Tibial nerve (tissue), 4 donors: ENCODE results near the gene PRPH. TPM values are rescaled to one million over a fixed set of nuclear protein-coding genes. Genes with fewer than 3 reads are reported as not detected.
"Not testable (repeated sequence)": the region's sequence is repeated elsewhere in the genome, so short reads cannot be mapped to it uniquely, and the experiment has no call there.

ENCODE experiments used
- DNase-seq, 2 donors: peaks; one replicate each; pipeline ENCODE4 v3.0.0-alpha.2; 2019; ENCODE audit warnings: low spot score in 2 of 2
- H3K27ac ChIP-seq, 4 donors: fragments of 200-600 bp; sonication (generic) in 3 of 4; one replicate each; pipeline ENCODE4 v1.5.1; 2017 to 2019; ENCODE audit warnings: mild to moderate bottlenecking in 1 of 4
- H3K27me3 ChIP-seq, 2 donors: fragments of 200-600 bp; sonication (generic) in 1 of 2; one replicate each; pipeline versions ENCODE4 v1.5.1 to v1.6.0; 2017 to 2019
- H3K36me3 ChIP-seq, 3 donors: fragments of 200-600 bp; sonication (generic); one replicate each; pipeline ENCODE4 v1.5.1; 2018 to 2019
- H3K4me1 ChIP-seq, 4 donors: fragments of 200-600 bp; sonication (generic) in 3 of 4; one replicate each; pipeline ENCODE4 v1.5.1; 2017 to 2019
- H3K4me3 ChIP-seq, 4 donors: fragments of 200-600 bp; sonication (generic) in 3 of 4; one replicate each; pipeline ENCODE4 v1.5.1; 2017 to 2019; ENCODE audit warnings: mild to moderate bottlenecking in 1 of 4, moderate library complexity in 1 of 4
- H3K9me3 ChIP-seq, 4 donors: fragments of 200-600 bp; sonication (generic) in 3 of 4; one replicate each; pipeline ENCODE4 v1.5.1; 2017 to 2019
- EP300 ChIP-seq, 2 donors: sonication (generic); formaldehyde crosslinking; IDR thresholded peaks; one replicate each; pipeline ENCODE4 v1.6.1; 2017; ENCODE audit warnings: antibody characterized with exemption in 2 of 2, mild to moderate bottlenecking in 1 of 2
- POLR2A ChIP-seq, 2 donors: fragments of 450-650 bp; IDR thresholded peaks; one replicate each; pipeline ENCODE4 v1.6.1; 2017; ENCODE audit warnings: antibody characterized with exemption in 2 of 2, mild to moderate bottlenecking in 2 of 2, moderate library complexity in 2 of 2
- WGBS, 2 donors: methylation state at CpG; one replicate each; pipeline ENCODE4 v1.1.5; 2018; 5-methylcytosine and 5-hydroxymethylcytosine counted together
- total RNA-seq, 4 donors: library from RNA; depleted of rRNA; stranded (reverse); fragments of >200 nt; gene quantifications; one replicate each; pipeline ENCODE4 v1.1.0, GENCODE V29; 2016
- TF ChIP-seq, protein P1 (sequence below), 5 experiments: fragments of 200-600 bp in 3 of 5; fragments of 450-650 bp in 2 of 5; sonication (generic) in 3 of 5; IDR thresholded peaks; one replicate each; pipeline ENCODE4 v1.5.1; 2016 to 2019; ENCODE audit warnings: antibody characterized with exemption in 5 of 5, mild to moderate bottlenecking in 3 of 5, moderate library complexity in 2 of 5

PRPH gene
- total RNA-seq, 4 donors from 2014 or later: 0.20 to 0.84 (median 0.22) TPM; not detected in 1

DNA sequence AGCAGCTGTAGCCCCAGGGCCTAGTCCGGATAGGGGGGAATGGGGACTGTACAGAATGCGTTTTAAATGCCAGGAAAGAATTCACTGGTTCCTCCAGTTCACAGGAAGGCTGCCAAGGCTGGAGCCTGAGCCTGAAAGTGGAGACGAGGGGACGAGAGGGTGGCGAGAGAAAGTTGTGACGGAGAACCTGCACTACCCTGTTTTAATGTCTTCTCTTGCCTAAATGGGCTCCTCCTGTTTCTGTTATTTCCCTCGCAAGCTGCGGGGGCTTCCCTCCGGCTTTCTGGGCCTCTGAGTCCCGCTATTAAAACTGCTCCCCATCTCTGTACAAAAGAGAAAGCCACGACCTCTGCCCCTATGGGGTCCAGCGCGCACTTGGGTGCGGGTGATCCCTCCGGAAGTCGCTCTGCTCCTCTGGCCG lies 37.5 kb downstream of the PRPH start:
- DNase-seq: no peak
- Histone ChIP-seq H3K36me3 (no peaks in the 10 kb centered on the region), H3K9me3 (no peaks in the 10 kb centered on the region), H3K4me3 (no peak overlapping the region), H3K27ac (no peak overlapping the region), H3K4me1 (peaks cover 0 to 34% (median 10%) of the 10 kb centered on the region in 4 donors), H3K27me3 (peaks cover 4 to 63% of the 10 kb centered on the region in 2 donors)
- 67 to 75% methylated on average over 17 of the region's 17 CpGs for WGBS, 2 donors
- TF ChIP-seq EP300 (IDR thresholded peaks at IDR 0.05): no peak
- TF ChIP-seq, protein P1, sequence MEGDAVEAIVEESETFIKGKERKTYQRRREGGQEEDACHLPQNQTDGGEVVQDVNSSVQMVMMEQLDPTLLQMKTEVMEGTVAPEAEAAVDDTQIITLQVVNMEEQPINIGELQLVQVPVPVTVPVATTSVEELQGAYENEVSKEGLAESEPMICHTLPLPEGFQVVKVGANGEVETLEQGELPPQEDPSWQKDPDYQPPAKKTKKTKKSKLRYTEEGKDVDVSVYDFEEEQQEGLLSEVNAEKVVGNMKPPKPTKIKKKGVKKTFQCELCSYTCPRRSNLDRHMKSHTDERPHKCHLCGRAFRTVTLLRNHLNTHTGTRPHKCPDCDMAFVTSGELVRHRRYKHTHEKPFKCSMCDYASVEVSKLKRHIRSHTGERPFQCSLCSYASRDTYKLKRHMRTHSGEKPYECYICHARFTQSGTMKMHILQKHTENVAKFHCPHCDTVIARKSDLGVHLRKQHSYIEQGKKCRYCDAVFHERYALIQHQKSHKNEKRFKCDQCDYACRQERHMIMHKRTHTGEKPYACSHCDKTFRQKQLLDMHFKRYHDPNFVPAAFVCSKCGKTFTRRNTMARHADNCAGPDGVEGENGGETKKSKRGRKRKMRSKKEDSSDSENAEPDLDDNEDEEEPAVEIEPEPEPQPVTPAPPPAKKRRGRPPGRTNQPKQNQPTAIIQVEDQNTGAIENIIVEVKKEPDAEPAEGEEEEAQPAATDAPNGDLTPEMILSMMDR (IDR thresholded peaks at IDR 0.05): no peak
- no peak for TF ChIP-seq POLR2A (IDR thresholded peaks at IDR 0.05)

DNA sequence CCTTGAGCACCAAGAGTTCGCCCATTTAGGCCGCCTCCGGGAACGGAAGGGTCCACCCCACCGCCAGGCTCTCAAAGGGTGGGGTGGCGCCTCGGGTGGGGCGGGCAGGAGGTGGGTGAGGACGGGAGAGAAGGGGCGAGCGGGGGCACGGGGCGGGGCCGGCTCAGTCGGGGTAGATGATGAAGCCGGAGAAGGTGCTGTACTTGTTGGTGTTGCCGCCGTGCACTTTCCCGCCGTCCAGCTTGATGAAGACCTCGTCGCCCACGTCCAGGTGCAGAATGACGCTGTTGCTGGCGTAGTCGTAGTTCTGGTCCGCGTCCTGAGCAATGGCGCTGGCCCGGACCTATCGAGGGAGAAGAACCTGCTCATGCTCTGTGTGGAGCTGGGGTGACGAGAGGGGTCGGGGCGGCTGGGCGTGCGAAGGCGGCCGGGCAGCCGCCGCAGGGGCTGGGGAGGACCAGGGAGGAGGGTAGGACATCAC lies 38.0 kb downstream of the PRPH start:
- TF ChIP-seq EP300 (IDR thresholded peaks at IDR 0.05) (no peak), POLR2A (IDR thresholded peaks at IDR 0.05) (no peak)
- TF ChIP-seq, protein P1 (IDR thresholded peaks at IDR 0.05): no peak
- Histone ChIP-seq H3K36me3 (no peaks in the 10 kb centered on the region), H3K4me3 (peak overlapping the region in 1 of 4 donors; percentile 17), H3K27ac (no peak overlapping the region), H3K4me1 (peaks cover 0 to 38% (median 10%) of the 10 kb centered on the region in 4 donors), H3K9me3 (no peaks in the 10 kb centered on the region), H3K27me3 (peaks cover 4 to 68% of the 10 kb centered on the region in 2 donors)
- DNase-seq: no peak
- 29 to 34% methylated on average over 38 to 40 of the region's 40 CpGs for WGBS, 2 donors

DNA sequence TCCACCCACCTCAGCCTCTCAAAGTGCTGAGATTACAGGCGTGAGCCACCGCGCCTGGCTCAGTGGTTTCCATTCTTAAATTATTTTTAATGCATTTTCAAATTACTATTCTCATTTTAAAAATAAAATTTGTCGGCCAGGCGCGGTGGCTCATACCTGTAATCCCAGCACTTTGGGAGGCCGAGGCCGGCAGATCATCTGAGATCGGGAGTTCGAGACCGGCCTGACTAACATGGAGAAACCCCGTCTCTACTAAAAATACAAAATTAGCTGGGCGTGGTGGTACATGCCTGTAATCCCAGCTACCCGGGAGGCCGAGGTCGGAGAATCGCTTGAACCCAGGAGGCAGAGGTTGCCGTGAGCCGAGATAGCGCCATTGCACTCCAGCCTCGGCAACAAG lies 38.8 kb downstream of the PRPH start:
- not testable (repeated sequence) for H3K4me3 ChIP-seq, H3K27ac ChIP-seq, DNase-seq, H3K9me3 ChIP-seq, H3K36me3 ChIP-seq
- H3K27me3 ChIP-seq: peaks cover 4 to 76% of the 10 kb centered on the region in 2 donors
- 47 to 55% methylated on average over 21 of the region's 21 CpGs for WGBS, 2 donors
- peaks cover 0 to 41% (median 10%) of the 10 kb centered on the region in 4 donors for H3K4me1 ChIP-seq

DNA sequence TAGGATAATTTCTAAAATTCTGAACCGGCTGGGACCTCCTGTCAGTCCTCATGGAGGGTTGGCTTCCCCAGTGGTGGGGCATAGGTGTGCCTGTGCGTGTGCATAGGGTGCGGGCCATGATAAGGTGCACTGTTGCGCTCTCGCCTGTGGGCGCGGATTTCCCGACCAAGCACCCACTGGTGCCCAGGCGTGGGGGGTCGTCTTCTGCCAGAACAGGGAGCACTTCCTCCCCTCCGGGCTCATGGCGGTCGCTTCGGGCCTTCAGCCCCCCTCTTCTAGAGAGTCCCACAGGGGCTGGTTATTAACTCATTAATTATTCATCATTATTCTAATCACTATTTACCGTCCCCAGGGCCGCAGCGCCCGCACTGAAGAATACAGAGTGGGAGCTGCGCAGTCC lies 39.3 kb downstream of the PRPH start:
- no peak for DNase-seq
- WGBS, 2 donors: 41 to 45% methylated on average over 19 of the region's 19 CpGs
- H3K4me1 ChIP-seq: peaks cover 0 to 41% (median 10%) of the 10 kb centered on the region in 4 donors
- no peaks in the 10 kb centered on the region for H3K9me3 ChIP-seq
- no peak overlapping the region for H3K27ac ChIP-seq
- H3K4me3 ChIP-seq: no peak overlapping the region
- peaks cover 4 to 80% of the 10 kb centered on the region in 2 donors for H3K27me3 ChIP-seq
- no peak for TF ChIP-seq POLR2A (IDR thresholded peaks at IDR 0.05)
- TF ChIP-seq, protein P1 (IDR thresholded peaks at IDR 0.05): no peak
- TF ChIP-seq EP300 (IDR thresholded peaks at IDR 0.05): no peak
- no peaks in the 10 kb centered on the region for H3K36me3 ChIP-seq

DNA sequence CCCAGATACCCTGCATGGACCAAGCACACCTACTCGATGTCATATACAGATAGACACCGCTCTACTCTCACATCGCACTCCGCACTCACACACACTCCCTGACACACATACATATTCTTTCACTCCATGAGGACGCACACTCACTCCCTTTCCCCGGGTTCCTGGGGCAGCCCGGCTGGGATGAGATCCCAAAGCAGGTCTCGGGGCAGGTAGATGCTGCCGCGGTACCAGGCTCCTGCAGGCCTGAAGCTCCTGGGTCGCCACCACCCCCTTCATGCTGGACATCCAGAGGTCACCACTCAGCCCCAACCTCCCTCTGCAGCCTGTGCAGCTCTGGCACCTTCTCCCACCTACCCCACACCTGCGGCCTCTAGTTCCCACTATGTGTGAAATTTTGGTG lies 39.7 kb downstream of the PRPH start:
- H3K27ac ChIP-seq: no peak overlapping the region
- no peak for DNase-seq
- H3K4me1 ChIP-seq: peaks cover 0 to 41% (median 10%) of the 10 kb centered on the region in 4 donors
- H3K4me3 ChIP-seq: no peak overlapping the region
- H3K9me3 ChIP-seq: no peaks in the 10 kb centered on the region
- H3K36me3 ChIP-seq: no peaks in the 10 kb centered on the region
- H3K27me3 ChIP-seq: peaks cover 4 to 84% of the 10 kb centered on the region in 2 donors
- TF ChIP-seq, protein P1 (IDR thresholded peaks at IDR 0.05): no peak
- TF ChIP-seq EP300 (IDR thresholded peaks at IDR 0.05) (no peak), POLR2A (IDR thresholded peaks at IDR 0.05) (no peak)
- WGBS, 2 donors: 48 to 53% methylated on average over 12 of the region's 12 CpGs
